ENCODE results near the gene NFATC1.
"Not testable (repeated sequence)": the region's sequence is repeated elsewhere in the genome, so short reads cannot be mapped to it uniquely, and the experiment has no call there.

NFATC1 gene

GRCh38 chr18:79476031-79476917 is 80.5 kb downstream of the NFATC1 start:
- no peak for DNase-seq (ENCODE audit: low read depth in 2 of 2)

GRCh38 chr18:79476918-79477571 is 81.3 kb downstream of the NFATC1 start:
- no peak for DNase-seq (ENCODE audit: low read depth in 2 of 2)

GRCh38 chr18:79477711-79478483 is 82.2 kb downstream of the NFATC1 start:
- no peak for DNase-seq (ENCODE audit: low read depth in 2 of 2)

- no peak for DNase-seq (ENCODE audit: low read depth in 2 of 2)
These were observed 82.9 kb downstream of the NFATC1 start for GRCh38 chr18:79478484-79479115.

- no peak for DNase-seq (ENCODE audit: low read depth in 2 of 2)
These were observed 83.5 kb downstream of the NFATC1 start for GRCh38 chr18:79479116-79479760.

GRCh38 chr18:79479761-79480161 is 84.0 kb downstream of the NFATC1 start:
- DNase-seq (ENCODE audit: low read depth in 2 of 2): no peak

GRCh38 chr18:79480171-79481045 is 84.7 kb downstream of the NFATC1 start:
- DNase-seq (ENCODE audit: low read depth in 2 of 2): no peak

- no peak for DNase-seq (ENCODE audit: low read depth in 2 of 2)
These were observed 85.5 kb downstream of the NFATC1 start for GRCh38 chr18:79481046-79481790.

GRCh38 chr18:79483393-79483792 is 87.7 kb downstream of the NFATC1 start:
- not testable (repeated sequence) for DNase-seq (ENCODE audit: low read depth in 2 of 2)

- no peak for DNase-seq (ENCODE audit: low read depth in 2 of 2)
These were observed 88.3 kb downstream of the NFATC1 start for GRCh38 chr18:79483971-79484491.

- DNase-seq (ENCODE audit: low read depth in 2 of 2): peak; percentile 90 to 93
These were observed 89.2 kb downstream of the NFATC1 start for GRCh38 chr18:79484661-79485621.

- DNase-seq (ENCODE audit: low read depth in 2 of 2): peak; percentile 86 to 87
These were observed 90.1 kb downstream of the NFATC1 start for GRCh38 chr18:79485788-79486355.

- no peak for DNase-seq (ENCODE audit: low read depth in 2 of 2)
These were observed 90.8 kb downstream of the NFATC1 start for GRCh38 chr18:79486356-79487182.

GRCh38 chr18:79487183-79487800 is 91.6 kb downstream of the NFATC1 start:
- DNase-seq (ENCODE audit: low read depth in 2 of 2): no peak

- DNase-seq (ENCODE audit: low read depth in 2 of 2): no peak
These were observed 92.1 kb downstream of the NFATC1 start for GRCh38 chr18:79487801-79488201.

GRCh38 chr18:79488311-79489050 is 92.8 kb downstream of the NFATC1 start:
- no peak for DNase-seq (ENCODE audit: low read depth in 2 of 2)

All from fibroblast of skin of left biceps (primary cell).